ENCODE results near the gene DSE.

Gene DSE

GRCh38 chr6:116362276-116362675, 8.5 kb upstream of the DSE start:
- DNase-seq (ENCODE audit: low read depth), result no peak

GRCh38 chr6:116363759-116364158, 7.0 kb upstream of the DSE start:
- no peak for DNase-seq (ENCODE audit: low read depth)

GRCh38 chr6:116364321-116364720, 6.4 kb upstream of the DSE start:
- no peak for DNase-seq (ENCODE audit: low read depth)

GRCh38 chr6:116365743-116366142, 5.0 kb upstream of the DSE start:
- no peak for DNase-seq (ENCODE audit: low read depth)

- no peak for DNase-seq (ENCODE audit: low read depth)
Measured at GRCh38 chr6:116366740-116367275, 3.9 kb upstream of the DSE start.

- DNase-seq (ENCODE audit: low read depth), result no peak
Measured at GRCh38 chr6:116369540-116369939, 1.2 kb upstream of the DSE start.

- no peak for DNase-seq (ENCODE audit: low read depth)
Measured at GRCh38 chr6:116369964-116370759, 585 bp upstream of the DSE start.

- peak; percentile 91 for DNase-seq (ENCODE audit: low read depth)
Measured at GRCh38 chr6:116371120-116371917, 572 bp downstream of the DSE start.

GRCh38 chr6:116371918-116372209, 1.1 kb downstream of the DSE start:
- no peak for DNase-seq (ENCODE audit: low read depth)

GRCh38 chr6:116373300-116373699, 2.6 kb downstream of the DSE start:
- DNase-seq (ENCODE audit: low read depth), result no peak

- DNase-seq (ENCODE audit: low read depth), result no peak
Measured at GRCh38 chr6:116373940-116374339, 3.2 kb downstream of the DSE start.

GRCh38 chr6:116374586-116374985, 3.8 kb downstream of the DSE start:
- no peak for DNase-seq (ENCODE audit: low read depth)

- no peak for DNase-seq (ENCODE audit: low read depth)
Measured at GRCh38 chr6:116375262-116375661, 4.5 kb downstream of the DSE start.

- DNase-seq (ENCODE audit: low read depth), result no peak
Measured at GRCh38 chr6:116376149-116376548, 5.4 kb downstream of the DSE start.

- no peak for DNase-seq (ENCODE audit: low read depth)
Measured at GRCh38 chr6:116379764-116380163, 9.0 kb downstream of the DSE start.

- no peak for DNase-seq (ENCODE audit: low read depth)
Measured at GRCh38 chr6:116380346-116380745, 9.6 kb downstream of the DSE start.

GRCh38 chr6:116381000-116381399, 10.3 kb downstream of the DSE start:
- DNase-seq (ENCODE audit: low read depth), result no peak

- no peak for DNase-seq (ENCODE audit: low read depth)
Measured at GRCh38 chr6:116382587-116382986, 11.8 kb downstream of the DSE start.

- no peak for DNase-seq (ENCODE audit: low read depth)
Measured at GRCh38 chr6:116384727-116385458, 14.1 kb downstream of the DSE start.

- DNase-seq (ENCODE audit: low read depth), result no peak
Measured at GRCh38 chr6:116385459-116385802, 14.7 kb downstream of the DSE start.

- no peak for DNase-seq (ENCODE audit: low read depth)
Measured at GRCh38 chr6:116385921-116386320, 15.2 kb downstream of the DSE start.

- DNase-seq (ENCODE audit: low read depth), result no peak
Measured at GRCh38 chr6:116386581-116387299, 16.0 kb downstream of the DSE start.

All from GM04504 (cell line).